H1 (cell line): ENCODE data around the gene ZNF575. TPM values are rescaled to one million over a fixed set of nuclear protein-coding genes. Genes with fewer than 3 reads are reported as not detected.

Source experiments
- CTCF ChIA-PET: fragments of 300-600 bp; sonication (Branson Sonifier 250); formaldehyde crosslinking; loops from one replicate; lab custom pipeline; 2021; ENCODE audit not compliant: partially characterized antibody; lab: Charles Lee
- POLR2A ChIA-PET: fragments of 300-600 bp; sonication (Branson Sonifier 250); formaldehyde crosslinking; loops from one replicate; lab custom pipeline; 2021; ENCODE audit warnings: inconsistent platforms; ENCODE audit not compliant: partially characterized antibody; lab: Charles Lee
- DNase-seq, 2 experiments: peaks; one replicate each; pipeline versions ENCODE4 v3.0.0 to v3.0.0-alpha.2; 2010 to 2022; ENCODE audit warnings: low spot score in 2 of 2, low read depth in 1 of 2, mixed read lengths in 1 of 2
- FAIRE-seq: peaks from 2 replicates; lab custom pipeline; 2011; peaks lifted over from hg19 to GRCh38; lab: Jason Lieb, UNC
- H2AFZ ChIP-seq: 2 replicates; pipeline ENCODE4 v1.8.1; 2012; ENCODE audit warnings: low read length, inconsistent platforms
- H2AK5ac ChIP-seq: 2 replicates; pipeline ENCODE4 v1.6.1; 2013; ENCODE audit warnings: low read depth, low read length
- H2BK120ac ChIP-seq: replicated peaks from 2 replicates; pipeline ENCODE3; 2013; ENCODE audit warnings: low read depth, low read length, inconsistent platforms
- H2BK12ac ChIP-seq: 2 replicates; pipeline ENCODE4 v1.6.1; 2013; ENCODE audit warnings: low read depth, low read length
- H2BK15ac ChIP-seq: 2 replicates; pipeline ENCODE4 v1.6.1; 2013; ENCODE audit warnings: low read length
- H2BK20ac ChIP-seq: 2 replicates; pipeline ENCODE4 v1.6.1; 2013; ENCODE audit warnings: low read length
- H2BK5ac ChIP-seq: 2 replicates; pipeline ENCODE4 v1.6.1; 2013; ENCODE audit warnings: low read depth, low read length
- H3K14ac ChIP-seq: 2 replicates; pipeline ENCODE4 v1.6.1; 2013; ENCODE audit warnings: inconsistent platforms; ENCODE audit not compliant: insufficient read length
- H3K18ac ChIP-seq: 2 replicates; pipeline ENCODE4 v1.6.1; 2013; ENCODE audit warnings: low read length; ENCODE audit errors: extremely low read depth
- H3K23ac ChIP-seq: 2 replicates; pipeline ENCODE4 v1.6.1; 2013; ENCODE audit warnings: inconsistent platforms; ENCODE audit not compliant: insufficient read length
- H3K23me2 ChIP-seq: 2 replicates; pipeline ENCODE4 v1.6.1; 2013; ENCODE audit warnings: low read depth, low read length
- H3K27ac ChIP-seq: 2 replicates; pipeline ENCODE4 v1.6.1; 2011; ENCODE audit warnings: low read depth, low read length, inconsistent platforms
- H3K27me3 ChIP-seq, 4 experiments: replicated peaks in 1 of 4; 1 replicate in 1 of 4; 2 replicates in 3 of 4; pipeline versions ENCODE4 v1.6.1 to v1.8.1; 2011 to 2013; ENCODE audit warnings: low read length in 3 of 4, mild to moderate bottlenecking in 3 of 4, inconsistent platforms in 2 of 4, mixed read lengths in 2 of 4, moderate library complexity in 1 of 4; ENCODE audit not compliant: control insufficient read depth in 3 of 4, insufficient read depth in 3 of 4; ENCODE audit errors: extremely low read depth in 1 of 4
- H3K36me3 ChIP-seq, 4 experiments: 2 replicates each; pipeline versions ENCODE4 v1.6.1 to v1.8.1; 2011 to 2013; ENCODE audit warnings: mild to moderate bottlenecking in 4 of 4, low read length in 3 of 4, moderate library complexity in 2 of 4, control low read depth in 1 of 4, inconsistent platforms in 1 of 4; ENCODE audit not compliant: insufficient read depth in 4 of 4, control insufficient read depth in 2 of 4
- H3K4ac ChIP-seq: replicated peaks from 2 replicates; pipeline ENCODE3; 2013; ENCODE audit warnings: low read length, low read depth, mixed read lengths, inconsistent platforms; ENCODE audit not compliant: insufficient read length
- H3K4me1 ChIP-seq, 4 experiments: replicated peaks in 1 of 4; 1 replicate in 1 of 4; 2 replicates in 3 of 4; pipeline versions ENCODE4 v1.6.1 to v1.8.1; 2011 to 2013; ENCODE audit warnings: low read length in 3 of 4, inconsistent platforms in 2 of 4, mixed read lengths in 1 of 4; ENCODE audit not compliant: insufficient read depth in 4 of 4, control insufficient read depth in 3 of 4
- H3K4me2 ChIP-seq, 2 experiments: 2 replicates each; pipeline versions ENCODE4 v1.6.1 to v1.8.1; 2011 to 2013; ENCODE audit warnings: low read depth in 2 of 2, low read length in 2 of 2, control low read depth in 1 of 2, inconsistent platforms in 1 of 2, mild to moderate bottlenecking in 1 of 2; ENCODE audit not compliant: insufficient read depth in 1 of 2
- H3K4me3 ChIP-seq, 4 experiments: fragments of 200-600, 300-600 bp in 1 of 4; sonication (generic), shearing (Covaris generic), sonication (Bioruptor Twin) in 1 of 4; 2 replicates each; pipeline versions ENCODE4 v1.5.1 to v1.8.1; 2011 to 2016; ENCODE audit warnings: low read length in 4 of 4, low read depth in 3 of 4, control low read depth in 2 of 4, inconsistent platforms in 2 of 4, mild to moderate bottlenecking in 2 of 4, mixed read lengths in 1 of 4, moderate library complexity in 1 of 4; ENCODE audit not compliant: insufficient read depth in 2 of 4; ENCODE audit errors: extremely low read depth in 1 of 4
- H3K56ac ChIP-seq: replicated peaks from 2 replicates; pipeline ENCODE3; 2013; ENCODE audit warnings: low read depth, mild to moderate bottlenecking, mixed read lengths, low read length, inconsistent platforms; ENCODE audit not compliant: insufficient read length
- H3K79me1 ChIP-seq: 2 replicates; pipeline ENCODE4 v1.6.1; 2013; ENCODE audit warnings: low read depth, low read length, control low read depth
- H3K79me2 ChIP-seq, 2 experiments: 2 replicates each; pipeline versions ENCODE4 v1.6.1 to v1.8.1; 2012 to 2013; ENCODE audit warnings: low read length in 2 of 2, mild to moderate bottlenecking in 2 of 2, inconsistent platforms in 1 of 2; ENCODE audit not compliant: insufficient read depth in 2 of 2, control insufficient read depth in 1 of 2
- H3K9ac ChIP-seq, 4 experiments: replicated peaks in 1 of 4; 1 replicate in 1 of 4; 2 replicates in 3 of 4; pipeline versions ENCODE4 v1.6.1 to v1.8.1; 2011 to 2013; ENCODE audit warnings: low read depth in 3 of 4, low read length in 3 of 4, control low read depth in 2 of 4, mild to moderate bottlenecking in 2 of 4, moderate library complexity in 2 of 4, inconsistent platforms in 1 of 4; ENCODE audit errors: extremely low read depth in 1 of 4
- H3K9me3 ChIP-seq, 2 experiments: 2 replicates each; pipeline versions ENCODE4 v1.6.1 to v1.8.1; 2012 to 2013; ENCODE audit warnings: mild to moderate bottlenecking in 2 of 2, moderate library complexity in 2 of 2, control low read depth in 1 of 2, inconsistent platforms in 1 of 2, low read depth in 1 of 2, low read length in 1 of 2, mixed read lengths in 1 of 2; ENCODE audit not compliant: insufficient read depth in 2 of 2
- H4K20me1 ChIP-seq, 2 experiments: replicated peaks in 1 of 2; 2 replicates each; pipeline versions ENCODE3 to v1.8.1; 2011 to 2013; ENCODE audit warnings: inconsistent platforms in 2 of 2, low read length in 2 of 2, mild to moderate bottlenecking in 1 of 2; ENCODE audit not compliant: insufficient read depth in 2 of 2, control insufficient read depth in 1 of 2
- H4K5ac ChIP-seq: 2 replicates; pipeline ENCODE4 v1.6.1; 2013; ENCODE audit warnings: low read length, low read depth, mixed read lengths, inconsistent platforms; ENCODE audit not compliant: insufficient read length
- H4K8ac ChIP-seq: 2 replicates; pipeline ENCODE4 v1.8.0; 2013; ENCODE audit warnings: mild to moderate bottlenecking, moderate library complexity, low read length, inconsistent platforms; ENCODE audit not compliant: insufficient read depth; ENCODE audit errors: extremely low read depth
- H4K91ac ChIP-seq: replicated peaks from 2 replicates; pipeline ENCODE3; 2013; ENCODE audit warnings: low read length, mixed read lengths, inconsistent platforms; ENCODE audit not compliant: insufficient read length
- BCL11A ChIP-seq, 2 experiments: IDR thresholded peaks; one replicate each; pipeline ENCODE4 v1.6.1; 2011; ENCODE audit warnings: low read depth in 2 of 2, low read length in 2 of 2, mild to moderate bottlenecking in 2 of 2
- BRCA1 ChIP-seq: IDR thresholded peaks from 2 replicates; pipeline ENCODE4 v1.6.1; 2012; ENCODE audit warnings: low read depth, low read length, improper control_type of control experiment
- MAFK ChIP-seq: IDR thresholded peaks from 2 replicates; pipeline ENCODE4 v1.6.1; 2012; ENCODE audit warnings: low read depth, mild to moderate bottlenecking, improper control_type of control experiment, low read length
- NRF1 ChIP-seq: IDR thresholded peaks from 2 replicates; pipeline ENCODE4 v1.6.1; 2011; ENCODE audit warnings: mild to moderate bottlenecking, low read depth, low read length, improper control_type of control experiment
- POLR2AphosphoS5 ChIP-seq: IDR thresholded peaks from 2 replicates; pipeline ENCODE4 v1.6.1; 2011; ENCODE audit warnings: low read depth, low read length
- RAD21 ChIP-seq, 2 experiments: IDR thresholded peaks in 1 of 2; conservative IDR thresholded peaks in 1 of 2; 2 replicates each; pipeline ENCODE4 v1.6.1; 2011; ENCODE audit warnings: low read depth in 2 of 2, low read length in 2 of 2, improper control_type of control experiment in 1 of 2, inconsistent platforms in 1 of 2, mild to moderate bottlenecking in 1 of 2, moderate library complexity in 1 of 2
- RBBP5 ChIP-seq: IDR thresholded peaks from 2 replicates; pipeline ENCODE4 v1.7.1; 2012; ENCODE audit warnings: low read depth, mild to moderate bottlenecking, inconsistent platforms, low read length, moderate library complexity, borderline replicate concordance
- SP1 ChIP-seq: IDR thresholded peaks from 2 replicates; pipeline ENCODE4 v1.6.1; 2011; ENCODE audit warnings: low read depth, low read length
- YY1 ChIP-seq: IDR thresholded peaks from 2 replicates; pipeline ENCODE4 v1.6.1; 2011; ENCODE audit warnings: low read depth, mild to moderate bottlenecking, low read length
- WGBS, 2 experiments: shearing (Covaris generic) in 1 of 2; methylation state at CpG; one replicate each; pipeline versions ENCODE4 v1.1.6 to v1.1.7; 2013 to 2015; ENCODE audit warnings: low lambda C conversion rate in 2 of 2, mixed read lengths in 2 of 2, inconsistent platforms in 1 of 2, low coverage in 1 of 2, missing lambda C conversion rate in 1 of 2; ENCODE audit not compliant: insufficient replicate concordance in 2 of 2, insufficient coverage in 1 of 2, insufficient read length in 1 of 2; ENCODE audit errors: extremely low coverage in 1 of 2, missing lambda C conversion rate in 1 of 2; 5-methylcytosine and 5-hydroxymethylcytosine counted together
- polyA plus RNA-seq, 7 experiments: library from polyadenylated mRNA; depleted of rRNA in 3 of 7; stranded (reverse) in 5 of 7; unstranded in 2 of 7; fragments of >200 nt in 5 of 7; fragments of 200-250 nt in 2 of 7; gene quantifications; 1 replicate in 5 of 7; 2 replicates in 1 of 7; 4 replicates in 1 of 7; pipeline versions ENCODE4 v1.2.1 to v1.2.3, GENCODE V29; 2011 to 2013; ENCODE audit warnings: missing spikeins in 2 of 7, mixed read lengths in 2 of 7
- total RNA-seq: library from RNA; stranded (reverse); fragmentation: NEBNext Ultra II Directional; extraction: Animal tissue kit (Norgen Biotek cat#: 25700); gene quantifications from 2 replicates; pipeline ENCODE4 v1.2.1, GENCODE V29; 2021
- TF ChIP-seq, protein P1 (sequence below): IDR thresholded peaks from 2 replicates; pipeline ENCODE4 v1.6.1; 2012; ENCODE audit warnings: inconsistent platforms

ZNF575 gene
- total and polyA plus RNA-seq, 2 of the 8 experiments (the other 6 are each of a cell fraction or from before 2014, with no cell fraction given), result 0.05 TPM; not detected in 1

DNA sequence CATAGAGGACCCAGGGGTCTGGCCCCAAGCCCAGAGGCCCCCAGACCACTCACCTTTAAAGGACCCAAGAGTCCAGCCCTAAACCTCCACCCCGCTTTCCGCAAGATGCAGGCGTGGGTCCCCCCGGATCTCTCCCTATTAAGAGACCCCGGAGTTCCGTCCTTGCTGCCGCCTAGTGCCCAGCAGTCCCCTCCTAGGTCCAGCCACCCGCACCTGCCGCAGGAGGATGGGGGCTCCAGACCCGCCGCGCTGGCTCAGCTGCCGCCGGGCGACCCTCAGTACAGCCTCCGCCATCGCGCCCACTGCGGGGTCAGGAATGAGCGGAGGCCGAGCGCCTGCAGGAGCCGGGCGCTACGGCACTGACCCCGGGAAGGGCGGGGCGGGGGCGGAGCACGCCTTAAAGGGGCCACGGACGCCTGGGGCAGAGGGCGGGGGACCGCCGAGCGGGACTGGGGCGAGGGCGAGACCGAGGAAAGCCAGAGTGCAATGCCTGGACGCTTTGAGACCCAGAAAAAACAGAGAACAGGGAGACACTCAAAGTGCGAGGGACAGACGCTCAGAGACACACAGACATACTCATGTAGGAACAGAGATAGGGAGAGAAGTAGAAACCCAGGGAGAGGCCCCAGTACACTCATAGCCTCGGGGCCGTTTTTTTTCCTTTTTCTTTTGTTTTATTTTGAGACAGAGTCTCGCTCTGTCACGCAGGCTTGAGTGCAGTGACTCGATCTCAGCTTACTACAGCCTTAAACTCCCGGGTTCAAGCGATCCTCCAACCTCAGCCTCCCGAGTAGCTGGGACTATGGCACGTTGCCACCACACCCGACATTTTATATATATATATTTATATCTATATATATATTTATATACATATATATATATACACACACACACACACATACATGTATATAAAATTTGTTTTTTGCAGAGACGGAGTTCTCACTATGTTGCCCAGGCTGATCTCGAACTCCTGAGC, 5.8 kb upstream of the ZNF575 start, which contains the start of gene ETHE1:
Gene ETHE1 (minus strand): TSS at position 318 of the 976 bp plus-strand sequence. CDS start 24 bp downstream, at position 294.
- FAIRE-seq (no peak), DNase-seq (peak in 1 of 2 experiments; percentile 92)
- Histone ChIP-seq H3K4ac (no peak within 1 kb of the TSS), H2BK15ac (no peak within 1 kb of the TSS), H3K23ac (no peak within 1 kb of the TSS), H4K8ac (no peak within 1 kb of the TSS; the same call in 1 of the 2 replicates), H3K27ac (no peak within 1 kb of the TSS), H3K36me3 (no peaks in the 10 kb centered on the region), H2BK20ac (no peak within 1 kb of the TSS), H3K9me3 (no peaks in the 10 kb centered on the region; a peak in 1 of 4 replicates), H3K79me2 (no peaks in the 10 kb centered on the region), H4K5ac (no peak within 1 kb of the TSS), H3K14ac (no peak within 1 kb of the TSS), H2BK120ac (no peak within 1 kb of the TSS), H3K9ac (peak within 1 kb of the TSS in 3 of 4 experiments; percentile 10 to 29 (median 28); a peak in 3 of 7 replicates), H3K27me3 (peaks cover 2 to 14% (median 10%) of the 10 kb centered on the region in 4 experiments), H3K56ac (peak within 1 kb of the TSS; percentile 11), H2AFZ (0 out of 2 replicates have a peak within 1 kb of the TSS, but pooled peaks have one; percentile 56), H4K91ac (no peak within 1 kb of the TSS), H3K4me3 (peak within 1 kb of the TSS; percentile 64 to 92 (median 74)), H3K18ac (peak within 1 kb of the TSS; percentile 78), H3K4me2 (peak within 1 kb of the TSS; percentile 80 to 82), H2AK5ac (no peak within 1 kb of the TSS), H3K4me1 (peaks cover 0 to 11% (median 5%) of the 10 kb centered on the region in 4 experiments; a peak in 6 of 7 replicates), H4K20me1 (peaks cover 0 to 1% of the 10 kb centered on the region in 2 experiments), H3K23me2 (peaks cover 15% of the 10 kb centered on the region), H2BK5ac (no peak within 1 kb of the TSS), H2BK12ac (peak within 1 kb of the TSS; percentile 75; the same call in 1 of the 2 replicates), H3K79me1 (no peaks in the 10 kb centered on the region)
- CTCF ChIA-PET, result interaction anchor here (1.0 to 10.0 kb wide), 5 partner anchors 68 to 95 kb away, joined by 3 to 192 read pairs (median 4); partner anchors contain the start of gene IRGQ
- 16% methylated on average over 46 of the region's 54 CpGs; no CpG with 5 or more reads in 1 of the 2 experiments for WGBS, 2 experiments
- POLR2A ChIA-PET, result interaction anchor here (0.5 to 1.5 kb wide), 4 partner anchors 25 to 85 kb away, joined by 3 to 4 read pairs (median 4); no protein-coding TSS in a partner anchor
- TF ChIP-seq SP1, result no peak
- no peak for TF ChIP-seq BRCA1
- TF ChIP-seq YY1, result 0 out of 2 replicates have a peak, but pooled peaks have one; percentile 50
- TF ChIP-seq, protein P1, sequence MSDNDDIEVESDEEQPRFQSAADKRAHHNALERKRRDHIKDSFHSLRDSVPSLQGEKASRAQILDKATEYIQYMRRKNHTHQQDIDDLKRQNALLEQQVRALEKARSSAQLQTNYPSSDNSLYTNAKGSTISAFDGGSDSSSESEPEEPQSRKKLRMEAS, result peak; percentile 91
- TF ChIP-seq POLR2AphosphoS5, result 0 out of 2 replicates have a peak, but pooled peaks have one; percentile 31
- no peak for TF ChIP-seq MAFK
- no peak for TF ChIP-seq RBBP5
- no peak for TF ChIP-seq NRF1
- peak in 1 of 2 experiments; percentile 6; a peak in 1 of 4 replicates for TF ChIP-seq RAD21 (IDR thresholded peaks at IDR 0.05 in 1 of 2, conservative IDR thresholded peaks at IDR 0.05 in 1 of 2; ENCODE audit: low read depth in 2 of 2, low read length in 2 of 2)
- TF ChIP-seq BCL11A (IDR thresholded peaks at IDR 0.05; ENCODE audit: low read depth in 2 of 2, low read length in 2 of 2), result no peak
